ENCODE results near the gene PKHD1. TPM values are rescaled to one million over a fixed set of nuclear protein-coding genes. Genes with fewer than 3 reads are reported as not detected.
A peak's percentile ranks its signal among the peaks of the same experiment; 100 is the strongest.
"Not testable (repeated sequence)": the region's sequence is repeated elsewhere in the genome, so short reads cannot be mapped to it uniquely, and the experiment has no call there.

The PKHD1 gene
- total RNA-seq, 1 donor from 2014 or later = 17.3 TPM

- no peak for DNase-seq (ENCODE audit: low spot score)
These were observed 97.6 kb downstream of the PKHD1 start for GRCh38 chr6:51989789-51990188.

- no peak for DNase-seq (ENCODE audit: low spot score)
These were observed 100.5 kb downstream of the PKHD1 start for GRCh38 chr6:51986864-51987263.

- DNase-seq (ENCODE audit: low spot score) = no peak
These were observed 103.8 kb downstream of the PKHD1 start for GRCh38 chr6:51983564-51983963.

- not testable (repeated sequence) for DNase-seq (ENCODE audit: low spot score)
These were observed 104.7 kb downstream of the PKHD1 start for GRCh38 chr6:51982695-51983094.

GRCh38 chr6:51976374-51976773 lies 111.0 kb downstream of the PKHD1 start:
- DNase-seq (ENCODE audit: low spot score) = no peak

GRCh38 chr6:51972659-51973058 lies 114.8 kb downstream of the PKHD1 start:
- DNase-seq (ENCODE audit: low spot score) = no peak

GRCh38 chr6:51968265-51968664 lies 119.1 kb downstream of the PKHD1 start:
- no peak for DNase-seq (ENCODE audit: low spot score)

GRCh38 chr6:51965222-51965801 lies 122.1 kb downstream of the PKHD1 start:
- DNase-seq (ENCODE audit: low spot score) = no peak

GRCh38 chr6:51963980-51964379 lies 123.4 kb downstream of the PKHD1 start:
- DNase-seq (ENCODE audit: low spot score) = no peak

GRCh38 chr6:51962354-51962753 lies 125.1 kb downstream of the PKHD1 start:
- no peak for DNase-seq (ENCODE audit: low spot score)

- DNase-seq (ENCODE audit: low spot score) = no peak
These were observed 127.0 kb downstream of the PKHD1 start for GRCh38 chr6:51960419-51960818.

GRCh38 chr6:51959744-51960383 lies 127.5 kb downstream of the PKHD1 start:
- peak; percentile 79 for DNase-seq (ENCODE audit: low spot score)

GRCh38 chr6:51954681-51955080 lies 132.7 kb downstream of the PKHD1 start:
- no peak for DNase-seq (ENCODE audit: low spot score)

GRCh38 chr6:51953246-51953645 lies 134.2 kb downstream of the PKHD1 start:
- DNase-seq (ENCODE audit: low spot score) = no peak

GRCh38 chr6:51951924-51952323 lies 135.5 kb downstream of the PKHD1 start:
- no peak for DNase-seq (ENCODE audit: low spot score)

GRCh38 chr6:51949526-51949925 lies 137.9 kb downstream of the PKHD1 start:
- DNase-seq (ENCODE audit: low spot score) = no peak

- DNase-seq (ENCODE audit: low spot score) = not testable (repeated sequence)
These were observed 147.7 kb downstream of the PKHD1 start for GRCh38 chr6:51939695-51940094.

- DNase-seq (ENCODE audit: low spot score) = peak; percentile 17
These were observed 150.7 kb downstream of the PKHD1 start for GRCh38 chr6:51936531-51937290.

GRCh38 chr6:51934098-51934497 lies 153.3 kb downstream of the PKHD1 start:
- DNase-seq (ENCODE audit: low spot score) = no peak

- no peak for DNase-seq (ENCODE audit: low spot score)
These were observed 154.5 kb downstream of the PKHD1 start for GRCh38 chr6:51932956-51933355.

- DNase-seq (ENCODE audit: low spot score) = no peak
These were observed 156.8 kb downstream of the PKHD1 start for GRCh38 chr6:51930602-51931001.

GRCh38 chr6:51929934-51930574 lies 157.4 kb downstream of the PKHD1 start:
- DNase-seq (ENCODE audit: low spot score) = no peak

GRCh38 chr6:51928320-51928719 lies 159.1 kb downstream of the PKHD1 start:
- no peak for DNase-seq (ENCODE audit: low spot score)

All from mucosa of gallbladder (tissue), 1 donor.